Lower leg skin (tissue), 3 donors: ENCODE data around the gene SLC6A3.

ENCODE experiments used
- POLR2A ChIP-seq, 2 donors: fragments of 450-650 bp; IDR thresholded peaks; one replicate each; pipeline ENCODE4 v1.6.1; 2016 to 2017; ENCODE audit warnings: antibody characterized with exemption in 2 of 2, mild to moderate bottlenecking in 1 of 2, moderate library complexity in 1 of 2
- TF ChIP-seq, protein P1 (sequence below), 3 donors: fragments of 450-650 bp; IDR thresholded peaks; one replicate each; pipeline ENCODE4 v1.5.1; 2016; ENCODE audit warnings: antibody characterized with exemption in 3 of 3, mild to moderate bottlenecking in 3 of 3, moderate library complexity in 2 of 3

DNA sequence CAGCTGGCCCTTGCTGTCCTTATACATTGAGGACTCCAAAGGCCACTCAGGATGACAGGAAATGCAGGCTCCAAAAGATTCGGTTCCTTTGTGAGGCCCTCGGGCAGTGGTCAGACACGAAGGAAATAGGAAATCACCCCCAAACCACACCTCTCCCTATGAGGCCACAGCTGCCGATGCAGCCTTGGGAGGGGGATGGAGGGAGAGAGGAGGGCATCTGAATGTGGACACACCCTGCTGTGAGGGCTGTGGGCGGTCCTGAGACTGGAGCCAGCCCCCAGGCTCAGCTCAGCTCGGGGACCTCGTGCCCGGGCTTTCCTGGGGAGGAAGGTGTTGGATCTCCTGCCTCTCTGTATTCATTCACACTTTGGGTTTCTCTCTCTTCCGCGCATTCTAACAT lies 97.7 kb downstream of the SLC6A3 start:
- TF ChIP-seq, protein P1, sequence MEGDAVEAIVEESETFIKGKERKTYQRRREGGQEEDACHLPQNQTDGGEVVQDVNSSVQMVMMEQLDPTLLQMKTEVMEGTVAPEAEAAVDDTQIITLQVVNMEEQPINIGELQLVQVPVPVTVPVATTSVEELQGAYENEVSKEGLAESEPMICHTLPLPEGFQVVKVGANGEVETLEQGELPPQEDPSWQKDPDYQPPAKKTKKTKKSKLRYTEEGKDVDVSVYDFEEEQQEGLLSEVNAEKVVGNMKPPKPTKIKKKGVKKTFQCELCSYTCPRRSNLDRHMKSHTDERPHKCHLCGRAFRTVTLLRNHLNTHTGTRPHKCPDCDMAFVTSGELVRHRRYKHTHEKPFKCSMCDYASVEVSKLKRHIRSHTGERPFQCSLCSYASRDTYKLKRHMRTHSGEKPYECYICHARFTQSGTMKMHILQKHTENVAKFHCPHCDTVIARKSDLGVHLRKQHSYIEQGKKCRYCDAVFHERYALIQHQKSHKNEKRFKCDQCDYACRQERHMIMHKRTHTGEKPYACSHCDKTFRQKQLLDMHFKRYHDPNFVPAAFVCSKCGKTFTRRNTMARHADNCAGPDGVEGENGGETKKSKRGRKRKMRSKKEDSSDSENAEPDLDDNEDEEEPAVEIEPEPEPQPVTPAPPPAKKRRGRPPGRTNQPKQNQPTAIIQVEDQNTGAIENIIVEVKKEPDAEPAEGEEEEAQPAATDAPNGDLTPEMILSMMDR (IDR thresholded peaks at IDR 0.05), result no peak
- no peak for TF ChIP-seq POLR2A (IDR thresholded peaks at IDR 0.05)
